ENCODE results near the gene DZANK1. TPM values are rescaled to one million over a fixed set of nuclear protein-coding genes. Genes with fewer than 3 reads are reported as not detected.
A peak's percentile ranks its signal among the peaks of the same experiment; 100 is the strongest.
"Not testable (repeated sequence)": the region's sequence is repeated elsewhere in the genome, so short reads cannot be mapped to it uniquely, and the experiment has no call there.

DZANK1 gene
- total RNA-seq = 1.8 and 1.9 TPM in 2 replicates

DNA sequence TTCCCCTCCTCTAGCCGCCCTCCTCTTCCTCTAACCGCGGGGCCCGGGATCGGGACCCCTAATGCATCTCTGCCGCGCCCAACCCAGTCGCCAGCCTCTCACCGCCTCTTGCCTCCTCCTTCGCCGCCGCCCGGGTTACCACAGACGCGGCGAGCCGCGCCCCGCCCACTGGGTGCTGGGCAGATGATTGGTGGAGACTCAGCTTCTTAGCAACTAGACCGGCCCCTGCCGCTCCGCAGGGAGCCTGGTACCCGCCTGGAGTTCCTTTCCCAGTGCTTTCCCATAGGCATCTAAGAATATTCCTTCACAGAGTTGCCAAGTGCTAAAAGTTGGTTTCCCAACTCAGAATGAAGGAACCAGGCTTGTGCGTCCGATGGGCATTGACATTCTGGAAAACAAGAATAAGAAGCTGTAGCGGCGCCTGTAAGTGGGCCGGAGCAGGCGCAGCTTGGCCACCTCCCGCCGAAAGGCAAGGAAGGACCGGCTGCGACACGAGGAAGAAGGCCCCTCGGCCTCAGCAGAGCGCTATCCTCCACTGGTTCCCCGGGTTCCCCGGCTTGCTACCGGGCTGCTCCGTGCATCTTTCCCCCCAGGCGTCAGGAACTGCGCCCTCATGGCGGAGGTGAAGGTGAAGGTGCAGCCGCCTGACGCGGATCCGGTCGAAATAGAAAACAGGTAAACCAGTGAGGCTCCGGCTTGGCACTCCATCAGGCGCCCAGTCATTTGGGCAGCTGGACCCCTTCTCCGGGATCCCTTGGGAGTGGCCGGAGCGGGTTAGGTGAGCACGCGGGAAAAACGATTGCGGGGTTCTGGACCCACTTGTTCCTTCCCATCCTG is at the start of gene DZANK1, which contains the start of gene POLR3F:
TSS of gene DZANK1 (minus strand) at position 137 of the 837 bp plus-strand sequence. CDS start 1,672 bp downstream, outside the sequence.
TSS of gene POLR3F (plus strand) at position 497 of the 837 bp plus-strand sequence. CDS start at position 614, 117 bp downstream.
- Mint-ChIP-seq H3K36me3 (ENCODE audit: low read depth) (peaks cover 7% of the 10 kb centered on the region), H3K27me3 (no peaks in the 10 kb centered on the region), H3K27ac (peak within 1 kb of the TSS; percentile 89), H3K9me3 (no peaks in the 10 kb centered on the region), H3K4me3 (peak within 1 kb of the TSS; percentile 92), H3K4me1 (peaks cover 20% of the 10 kb centered on the region)
- intact Hi-C loops (cut with micrococcal nuclease) = loop anchor here (1.0 kb wide), 6 partner anchors 30 to 179 kb away; partner anchors contain the start of genes RBBP9, SEC23B, SMIM26 and ZNF133
- peak; percentile 98 for DNase-seq

DNA sequence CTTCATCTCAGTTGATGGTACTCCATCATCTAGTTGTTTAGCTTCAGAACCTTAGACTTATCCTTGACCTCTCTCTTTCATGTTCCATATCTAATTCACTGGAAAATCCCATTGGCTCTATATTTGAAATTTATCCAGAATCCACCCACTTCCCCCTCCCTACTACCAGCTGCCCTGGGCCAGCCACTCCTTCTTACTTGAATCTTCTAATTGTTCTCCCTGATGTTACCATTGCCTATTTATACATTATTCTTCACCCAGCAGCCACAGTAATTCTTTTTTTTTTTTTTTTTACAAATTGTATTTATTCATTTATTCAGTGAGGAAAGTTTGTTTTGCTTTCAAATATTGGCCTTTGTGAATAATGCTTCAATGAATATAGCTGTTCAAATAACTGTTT is 49.1 kb upstream of the DZANK1 start:
- Mint-ChIP-seq H3K9me3 (no peaks in the 10 kb centered on the region), H3K4me1 (peaks cover 17% of the 10 kb centered on the region), H3K36me3 (ENCODE audit: low read depth) (peaks cover 30% of the 10 kb centered on the region), H3K27me3 (no peaks in the 10 kb centered on the region), H3K4me3 (no peak overlapping the region), H3K27ac (no peak overlapping the region)
- intact Hi-C loops (cut with micrococcal nuclease) = no loop called here
- no peak for DNase-seq

DNA sequence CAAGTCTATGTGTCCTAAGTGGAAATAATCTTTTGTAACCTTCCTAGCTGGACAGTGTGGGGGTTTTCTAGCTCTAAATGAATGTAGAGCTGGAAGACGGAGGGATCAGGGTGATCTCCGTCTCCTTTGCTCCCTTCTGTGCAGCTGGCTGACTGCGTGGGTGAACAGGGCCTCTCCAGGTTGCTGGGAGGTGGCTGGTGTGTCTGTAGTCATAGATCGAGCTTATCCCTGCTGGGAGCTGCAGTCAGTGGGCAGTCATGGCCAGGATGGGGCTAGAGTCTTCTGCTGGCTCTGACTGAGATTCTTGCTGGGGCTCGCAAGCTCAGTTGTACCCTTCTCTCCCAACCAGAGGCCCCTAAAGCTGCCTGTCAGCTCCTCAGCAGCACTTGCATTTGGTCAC is 47.3 kb upstream of the DZANK1 start:
- no peaks in the 10 kb centered on the region for H3K9me3 Mint-ChIP-seq
- DNase-seq = no peak

DNA sequence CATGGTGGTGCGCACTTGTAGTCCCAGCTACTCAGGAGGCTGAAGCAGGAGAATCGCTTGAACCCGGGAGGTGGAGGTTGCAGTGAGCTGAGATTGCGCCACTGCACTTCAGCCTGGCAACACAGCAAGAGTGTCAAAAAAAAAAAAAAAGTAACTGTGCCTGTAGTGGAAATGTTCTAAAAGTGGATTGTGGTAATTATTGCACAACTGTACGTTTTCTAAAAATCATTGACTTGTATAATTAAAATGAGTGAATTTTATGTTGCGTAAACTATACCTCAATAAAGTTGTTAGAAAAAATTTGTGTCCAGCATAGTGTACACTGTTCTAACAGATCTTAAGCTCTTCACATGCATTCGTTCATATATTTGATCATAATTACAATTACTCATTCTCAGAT is 46.4 kb upstream of the DZANK1 start:
- peaks cover 52% of the 10 kb centered on the region for H3K36me3 Mint-ChIP-seq (ENCODE audit: low read depth)
- no peaks in the 10 kb centered on the region for H3K27me3 Mint-ChIP-seq
- intact Hi-C loops (cut with micrococcal nuclease) = no loop called here
- H3K9me3 Mint-ChIP-seq = no peaks in the 10 kb centered on the region
- no peak overlapping the region for H3K4me3 Mint-ChIP-seq
- H3K4me1 Mint-ChIP-seq = peaks cover 30% of the 10 kb centered on the region
- no peak for DNase-seq
- no peak overlapping the region for H3K27ac Mint-ChIP-seq

More for the DNA sequence above, 47.3 kb upstream of the DZANK1 start:
- Mint-ChIP-seq H3K36me3 (ENCODE audit: low read depth) (peaks cover 47% of the 10 kb centered on the region), H3K27ac (no peak overlapping the region), H3K4me1 (peaks cover 25% of the 10 kb centered on the region), H3K4me3 (no peak overlapping the region), H3K27me3 (no peaks in the 10 kb centered on the region)
- intact Hi-C loops (cut with micrococcal nuclease) = no loop called here

DNA sequence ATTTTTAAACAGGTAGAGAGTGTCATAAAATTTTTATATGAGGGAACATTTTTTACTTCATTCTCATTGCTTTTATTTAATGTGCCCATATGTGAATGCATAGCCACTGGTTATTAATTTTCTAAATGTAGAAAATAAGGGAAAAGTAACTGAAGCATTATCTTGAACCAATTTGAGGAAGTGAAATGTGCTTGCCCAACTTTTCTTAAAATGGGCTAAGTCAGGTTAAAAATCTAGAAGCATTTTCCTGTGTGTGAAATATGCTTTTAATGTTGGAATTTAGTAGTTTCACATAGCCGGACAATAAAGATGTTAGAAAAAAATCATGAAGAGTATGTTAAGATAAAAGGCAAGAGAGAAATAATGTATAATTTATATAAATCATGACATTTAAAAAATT is 44.7 kb upstream of the DZANK1 start:
- intact Hi-C loops (cut with micrococcal nuclease) = no loop called here
- no peak overlapping the region for H3K27ac Mint-ChIP-seq
- peaks cover 3% of the 10 kb centered on the region for H3K27me3 Mint-ChIP-seq
- H3K36me3 Mint-ChIP-seq (ENCODE audit: low read depth) = peaks cover 58% of the 10 kb centered on the region
- no peaks in the 10 kb centered on the region for H3K9me3 Mint-ChIP-seq
- no peak for DNase-seq
- no peak overlapping the region for H3K4me3 Mint-ChIP-seq
- H3K4me1 Mint-ChIP-seq = peaks cover 39% of the 10 kb centered on the region

DNA sequence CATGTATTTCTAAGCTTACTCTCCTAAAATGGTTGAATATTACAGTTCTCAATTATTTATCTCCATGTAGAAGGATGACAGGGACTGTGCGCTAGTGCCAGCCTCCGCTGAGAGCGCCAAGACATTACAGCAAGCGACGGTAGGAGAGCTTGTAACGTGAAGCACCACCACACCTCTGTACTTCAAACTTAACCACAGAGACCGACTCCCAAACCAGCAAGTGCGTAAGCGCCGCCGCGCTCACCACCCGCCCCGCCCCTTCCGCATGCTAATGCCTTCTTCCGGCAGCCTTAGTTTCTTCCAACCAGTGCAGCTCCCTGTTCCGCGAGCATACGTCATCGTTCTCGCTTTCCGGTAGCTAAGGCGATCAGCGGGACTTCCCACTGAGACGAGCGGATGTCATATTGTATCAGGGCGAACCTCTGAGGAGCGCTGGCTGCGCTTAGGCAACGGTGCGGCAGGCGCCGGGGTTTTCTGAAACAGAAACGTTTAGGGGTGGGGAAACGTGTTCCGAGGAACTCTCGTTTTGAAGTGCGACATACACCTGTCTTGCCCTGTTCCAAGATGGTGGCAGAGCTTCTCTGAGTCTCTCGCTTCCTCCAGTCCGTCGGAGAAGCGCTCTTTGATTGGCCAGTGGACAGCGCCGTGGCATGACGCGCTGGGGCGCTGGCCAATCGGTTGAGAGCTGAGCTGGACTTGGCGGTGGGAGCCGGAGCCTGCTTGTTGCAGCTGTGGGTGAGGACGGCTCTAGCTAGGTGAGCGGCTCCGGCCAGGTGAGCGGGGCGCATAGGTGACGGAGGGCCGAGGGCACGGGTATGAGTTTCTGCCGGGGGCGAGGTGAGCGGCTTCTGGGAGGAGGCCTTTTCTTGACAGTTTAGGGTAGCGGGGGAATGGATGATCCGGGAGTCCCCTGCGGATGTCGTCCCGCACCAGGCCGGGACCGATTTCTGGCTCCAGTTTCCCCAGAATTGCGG is 40.7 kb upstream of the DZANK1 start, which contains the start of gene SEC23B:
TSS of gene SEC23B (plus strand) at position 723 of the 974 bp plus-strand sequence. CDS start 2,896 bp downstream, outside the sequence.
- Mint-ChIP-seq H3K4me1 (peaks cover 34% of the 10 kb centered on the region), H3K27ac (peak within 1 kb of the TSS; percentile 99), H3K36me3 (ENCODE audit: low read depth) (peaks cover 40% of the 10 kb centered on the region), H3K27me3 (peaks cover 3% of the 10 kb centered on the region), H3K4me3 (peak within 1 kb of the TSS; percentile 99), H3K9me3 (no peaks in the 10 kb centered on the region)
- intact Hi-C loops (cut with micrococcal nuclease) = loop anchor here (1.0 to 5.0 kb wide), 8 partner anchors 10 to 539 kb away; partner anchors contain the start of genes DZANK1, POLR3F, RBBP9 and SMIM26
- peak; percentile 99 for DNase-seq

DNA sequence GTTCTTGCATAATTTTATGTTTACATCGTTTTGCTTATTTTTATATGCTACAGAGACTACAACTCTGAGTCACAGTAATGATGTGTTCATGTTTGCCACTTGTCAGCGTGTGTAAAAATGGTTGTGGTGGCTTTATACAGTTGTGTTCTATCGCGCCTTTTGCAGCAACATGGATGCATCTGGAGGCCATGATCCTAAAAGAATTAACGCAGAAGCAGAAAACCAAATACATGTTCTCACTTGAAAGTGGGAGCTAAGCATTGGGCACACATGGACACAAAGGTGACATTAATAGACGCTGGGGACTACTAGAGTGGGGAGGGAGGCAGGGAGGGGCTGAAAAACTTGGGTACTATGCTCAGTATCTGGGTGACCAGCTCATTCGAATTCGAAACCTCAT is 39.9 kb upstream of the DZANK1 start:
- Mint-ChIP-seq H3K4me1 (peaks cover 36% of the 10 kb centered on the region), H3K4me3 (peak overlapping the region; percentile 99), H3K27me3 (peaks cover 3% of the 10 kb centered on the region), H3K9me3 (no peaks in the 10 kb centered on the region), H3K27ac (peak overlapping the region; percentile 99), H3K36me3 (ENCODE audit: low read depth) (peaks cover 35% of the 10 kb centered on the region)
- peak; percentile 74 for DNase-seq
- intact Hi-C loops (cut with micrococcal nuclease) = loop anchor here (1.0 to 5.0 kb wide), 8 partner anchors 9 to 538 kb away; partner anchors contain the start of genes DZANK1, POLR3F, RBBP9 and SMIM26

DNA sequence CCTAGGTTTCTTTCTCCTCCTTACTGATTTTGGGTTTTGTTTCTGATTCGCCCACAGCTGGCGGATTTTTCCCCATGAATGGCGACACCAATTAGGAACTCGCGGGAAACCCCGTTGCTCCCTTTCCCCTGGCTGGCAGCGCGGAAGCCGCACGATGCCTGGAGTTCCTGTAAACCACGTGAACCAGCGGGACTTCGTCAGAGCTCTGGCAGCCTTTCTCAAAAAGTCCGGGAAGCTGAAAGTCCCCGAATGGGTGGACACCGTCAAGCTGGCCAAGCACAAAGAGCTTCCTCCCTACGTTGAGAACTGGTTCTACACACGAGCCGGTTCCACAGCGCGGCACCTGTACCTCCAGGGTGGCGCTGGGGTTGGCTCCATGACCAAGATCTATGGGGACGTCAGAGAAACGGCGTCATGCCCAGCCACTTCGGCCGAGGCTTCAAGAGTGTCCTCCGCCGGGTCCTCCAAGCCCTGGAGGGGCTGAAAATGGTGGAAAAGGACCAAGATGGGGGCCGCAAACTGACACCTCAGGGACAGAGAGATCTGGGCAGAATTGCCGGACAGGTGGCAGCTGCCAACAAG is 37.7 kb upstream of the DZANK1 start:
- Mint-ChIP-seq H3K27me3 (peaks cover 3% of the 10 kb centered on the region), H3K36me3 (ENCODE audit: low read depth) (peaks cover 15% of the 10 kb centered on the region), H3K4me1 (peaks cover 28% of the 10 kb centered on the region), H3K4me3 (no peak overlapping the region), H3K9me3 (no peaks in the 10 kb centered on the region), H3K27ac (no peak overlapping the region)
- DNase-seq = no peak
- intact Hi-C loops (cut with micrococcal nuclease) = loop anchor here (5.0 kb wide), 1 partner anchor 288 kb away; no protein-coding TSS in a partner anchor

DNA sequence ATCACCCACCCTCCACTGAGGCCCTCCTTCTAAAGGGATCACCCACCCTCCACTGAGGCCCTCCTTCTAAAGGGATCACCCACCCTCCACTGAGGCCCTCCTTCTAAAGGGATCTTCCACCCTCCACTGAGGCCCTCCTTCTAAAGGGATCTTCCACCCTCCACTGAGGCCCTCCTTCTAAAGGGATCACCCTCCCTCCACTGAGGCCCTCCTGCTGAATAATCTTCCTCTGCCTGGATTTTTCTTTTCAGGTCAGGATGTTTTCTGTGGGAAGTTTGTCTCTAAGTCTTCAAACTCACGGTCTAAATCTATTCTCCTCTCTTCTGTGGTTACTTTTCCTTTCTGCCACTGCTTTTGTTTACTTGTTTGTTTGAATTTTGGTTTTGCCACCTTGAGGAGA is 34.8 kb upstream of the DZANK1 start:
- H3K27me3 Mint-ChIP-seq; H3K9me3 Mint-ChIP-seq; intact Hi-C loops (cut with micrococcal nuclease); H3K27ac Mint-ChIP-seq; H3K36me3 Mint-ChIP-seq (ENCODE audit: low read depth); H3K4me3 Mint-ChIP-seq; DNase-seq: not testable (repeated sequence)
- H3K4me1 Mint-ChIP-seq = peaks cover 14% of the 10 kb centered on the region

DNA sequence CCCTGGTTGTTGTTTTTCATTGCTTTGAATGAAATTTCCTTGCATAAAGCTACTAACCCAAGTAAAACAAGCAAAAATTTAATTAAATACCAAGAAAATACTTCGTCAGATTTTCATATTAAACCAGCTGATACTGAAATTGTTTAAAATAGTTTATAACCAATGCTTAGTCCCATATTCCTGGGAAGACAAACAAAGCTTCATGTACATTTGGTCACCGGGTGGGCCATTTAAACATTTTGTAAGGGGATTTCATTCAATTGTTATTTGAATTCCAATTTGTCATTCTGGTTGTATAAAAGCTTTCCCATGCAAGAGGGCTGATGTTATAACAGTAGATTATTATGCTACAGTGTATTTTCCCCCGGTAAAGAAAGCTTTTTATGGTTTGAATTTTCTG is 30.8 kb upstream of the DZANK1 start:
- H3K27ac Mint-ChIP-seq = no peak overlapping the region
- no peak for DNase-seq

DNA sequence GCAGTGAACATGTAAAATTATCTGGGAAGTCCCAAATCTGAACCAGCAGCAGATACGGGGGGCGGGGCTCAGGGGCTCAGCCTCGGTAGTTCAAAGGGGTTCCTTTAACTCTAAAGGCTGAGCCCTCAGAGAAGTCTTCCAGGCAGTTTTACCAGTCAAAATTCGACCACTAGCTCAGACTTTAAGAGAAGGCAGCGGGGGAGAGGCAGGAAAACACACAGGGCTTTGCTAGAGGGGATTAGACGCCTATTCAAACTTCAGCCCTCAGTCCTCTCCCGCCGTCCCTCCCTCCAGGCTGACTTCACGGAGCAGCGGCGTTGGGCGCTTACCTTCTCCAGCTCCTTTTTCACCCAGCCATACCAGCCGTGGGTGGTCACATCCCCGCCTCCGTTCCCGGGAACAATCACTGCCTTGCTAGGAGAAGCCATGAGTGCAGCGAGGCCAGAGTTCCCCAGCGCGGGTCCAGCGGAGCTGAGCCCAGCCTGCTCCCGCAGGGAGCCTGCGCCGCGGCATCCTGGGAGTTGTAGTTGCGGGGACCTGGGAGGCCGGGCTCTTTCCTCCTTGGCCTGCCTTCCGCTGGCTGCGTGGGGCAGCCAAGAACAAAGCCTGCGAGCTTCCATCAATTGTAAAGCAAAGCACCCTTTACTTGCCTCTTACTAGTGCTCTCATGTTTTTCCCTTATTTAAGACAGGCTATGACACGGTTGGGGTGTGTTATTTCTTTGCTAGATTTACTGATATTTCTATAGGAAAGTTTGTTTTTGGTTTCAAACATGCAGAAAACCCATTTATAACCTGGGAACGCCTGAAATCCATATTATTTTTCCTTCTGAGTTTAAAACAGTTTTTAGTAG is 30.1 kb upstream of the DZANK1 start, which contains the start of gene RBBP9:
TSS of gene RBBP9 (minus strand) at position 486 of the 853 bp plus-strand sequence. CDS start at position 428, 58 bp downstream.
- H3K4me3 Mint-ChIP-seq = peak within 1 kb of the TSS; percentile 99

More for the DNA sequence above, 30.8 kb upstream of the DZANK1 start:
- Mint-ChIP-seq H3K27me3 (no peaks in the 10 kb centered on the region), H3K9me3 (peaks cover 3% of the 10 kb centered on the region), H3K4me3 (peak overlapping the region; percentile 99), H3K4me1 (peaks cover 21% of the 10 kb centered on the region), H3K36me3 (ENCODE audit: low read depth) (peaks cover 10% of the 10 kb centered on the region)
- intact Hi-C loops (cut with micrococcal nuclease) = loop anchor here (1.0 kb wide), 2 partner anchors 10 to 30 kb away; partner anchors contain the start of genes DZANK1, POLR3F and SEC23B

DNA sequence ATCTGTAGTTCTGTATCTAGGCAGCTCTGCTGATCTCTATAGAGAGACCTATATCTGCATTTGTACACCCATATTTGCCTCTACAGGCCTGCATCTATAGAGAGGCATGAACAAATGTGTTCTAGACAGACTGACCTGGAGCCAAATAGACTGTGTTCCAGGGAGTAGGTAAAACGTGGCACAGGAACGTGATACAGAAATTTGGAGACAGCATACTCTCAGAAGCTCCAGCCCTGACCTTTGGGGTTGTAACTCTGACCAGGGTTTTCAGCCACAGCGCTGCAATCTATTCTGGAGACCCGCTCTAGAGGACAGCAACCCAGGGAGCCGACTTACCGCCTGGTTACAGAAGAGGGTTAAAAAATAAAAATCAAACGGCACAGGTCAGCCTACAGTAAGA is 29.2 kb upstream of the DZANK1 start:
- Mint-ChIP-seq H3K4me1 (peaks cover 18% of the 10 kb centered on the region), H3K27ac (peak overlapping the region; percentile 68), H3K27me3 (no peaks in the 10 kb centered on the region), H3K4me3 (peak overlapping the region; percentile 99), H3K9me3 (peaks cover 3% of the 10 kb centered on the region), H3K36me3 (ENCODE audit: low read depth) (peaks cover 19% of the 10 kb centered on the region)
- no peak for DNase-seq
- intact Hi-C loops (cut with micrococcal nuclease) = no loop called here

More for the DNA sequence above, 30.1 kb upstream of the DZANK1 start, which contains the start of gene RBBP9:
- Mint-ChIP-seq H3K27me3 (no peaks in the 10 kb centered on the region), H3K9me3 (peaks cover 3% of the 10 kb centered on the region), H3K4me1 (peaks cover 20% of the 10 kb centered on the region), H3K36me3 (ENCODE audit: low read depth) (peaks cover 16% of the 10 kb centered on the region), H3K27ac (peak within 1 kb of the TSS; percentile 93)
- intact Hi-C loops (cut with micrococcal nuclease) = loop anchor here (1.0 kb wide), 2 partner anchors 10 to 30 kb away; partner anchors contain the start of genes DZANK1, POLR3F and SEC23B
- DNase-seq = peak; percentile 93
